PFSK-1 (cell line): ENCODE results near the gene SENP1.

Experiments used
- FOXP2 ChIP-seq: optimal IDR thresholded peaks from 2 replicates; pipeline ENCODE3; 2011; ENCODE audit warnings: borderline replicate concordance, control low read depth, inconsistent platforms; ENCODE audit not compliant: insufficient read depth; ENCODE audit errors: extremely low read length, extremely low read depth
- POLR2AphosphoS5 ChIP-seq: IDR thresholded peaks from 2 replicates; pipeline ENCODE4 v1.6.1; 2012; ENCODE audit warnings: low read depth, mild to moderate bottlenecking, control low read depth, low read length, moderate library complexity
- SIN3A ChIP-seq: IDR thresholded peaks from 2 replicates; pipeline ENCODE4 v1.6.1; 2012; ENCODE audit warnings: mild to moderate bottlenecking, low read length, moderate library complexity, borderline replicate concordance; ENCODE audit not compliant: insufficient read depth
- TAF1 ChIP-seq: IDR thresholded peaks from 2 replicates; pipeline ENCODE4 v1.6.1; 2012; ENCODE audit warnings: low read length, control low read depth, borderline replicate concordance; ENCODE audit not compliant: insufficient read depth
- TF ChIP-seq, protein P1 (sequence below), 2 experiments: IDR thresholded peaks; 2 replicates each; pipeline versions ENCODE4 v1.6.1 to v1.8.0; 2011 to 2012; ENCODE audit warnings: low read depth in 2 of 2, low read length in 2 of 2, control low read depth in 1 of 2, inconsistent platforms in 1 of 2, mild to moderate bottlenecking in 1 of 2, moderate library complexity in 1 of 2; ENCODE audit not compliant: insufficient read depth in 1 of 2

The SENP1 gene

DNA sequence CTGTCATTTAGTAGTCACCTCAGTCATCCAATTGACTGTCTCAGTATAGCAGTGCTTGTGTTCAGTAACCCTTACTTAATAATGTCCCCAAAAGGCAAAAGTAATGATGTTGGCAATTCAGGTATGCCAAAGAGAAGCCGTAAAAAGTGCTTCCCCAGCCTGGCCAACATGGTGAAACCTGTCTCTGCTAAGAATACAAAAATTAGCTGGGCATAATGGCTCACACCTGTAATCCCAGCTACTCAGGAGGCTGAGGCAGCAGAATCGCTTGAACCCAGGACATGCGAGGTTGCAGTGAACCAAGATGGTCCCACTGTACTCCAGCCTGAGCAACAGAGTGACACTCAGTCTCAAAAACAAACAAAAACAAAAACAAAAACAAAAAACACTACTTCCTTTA lies 33.6 kb downstream of the SENP1 start:
- TF ChIP-seq FOXP2 (no peak), SIN3A (no peak), POLR2AphosphoS5 (no peak), TAF1 (no peak)
- TF ChIP-seq, protein P1, sequence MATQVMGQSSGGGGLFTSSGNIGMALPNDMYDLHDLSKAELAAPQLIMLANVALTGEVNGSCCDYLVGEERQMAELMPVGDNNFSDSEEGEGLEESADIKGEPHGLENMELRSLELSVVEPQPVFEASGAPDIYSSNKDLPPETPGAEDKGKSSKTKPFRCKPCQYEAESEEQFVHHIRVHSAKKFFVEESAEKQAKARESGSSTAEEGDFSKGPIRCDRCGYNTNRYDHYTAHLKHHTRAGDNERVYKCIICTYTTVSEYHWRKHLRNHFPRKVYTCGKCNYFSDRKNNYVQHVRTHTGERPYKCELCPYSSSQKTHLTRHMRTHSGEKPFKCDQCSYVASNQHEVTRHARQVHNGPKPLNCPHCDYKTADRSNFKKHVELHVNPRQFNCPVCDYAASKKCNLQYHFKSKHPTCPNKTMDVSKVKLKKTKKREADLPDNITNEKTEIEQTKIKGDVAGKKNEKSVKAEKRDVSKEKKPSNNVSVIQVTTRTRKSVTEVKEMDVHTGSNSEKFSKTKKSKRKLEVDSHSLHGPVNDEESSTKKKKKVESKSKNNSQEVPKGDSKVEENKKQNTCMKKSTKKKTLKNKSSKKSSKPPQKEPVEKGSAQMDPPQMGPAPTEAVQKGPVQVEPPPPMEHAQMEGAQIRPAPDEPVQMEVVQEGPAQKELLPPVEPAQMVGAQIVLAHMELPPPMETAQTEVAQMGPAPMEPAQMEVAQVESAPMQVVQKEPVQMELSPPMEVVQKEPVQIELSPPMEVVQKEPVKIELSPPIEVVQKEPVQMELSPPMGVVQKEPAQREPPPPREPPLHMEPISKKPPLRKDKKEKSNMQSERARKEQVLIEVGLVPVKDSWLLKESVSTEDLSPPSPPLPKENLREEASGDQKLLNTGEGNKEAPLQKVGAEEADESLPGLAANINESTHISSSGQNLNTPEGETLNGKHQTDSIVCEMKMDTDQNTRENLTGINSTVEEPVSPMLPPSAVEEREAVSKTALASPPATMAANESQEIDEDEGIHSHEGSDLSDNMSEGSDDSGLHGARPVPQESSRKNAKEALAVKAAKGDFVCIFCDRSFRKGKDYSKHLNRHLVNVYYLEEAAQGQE (IDR thresholded peaks at IDR 0.05; ENCODE audit: insufficient read depth in 1 of 2, low read depth in 2 of 2, low read length in 2 of 2) = no peak

DNA sequence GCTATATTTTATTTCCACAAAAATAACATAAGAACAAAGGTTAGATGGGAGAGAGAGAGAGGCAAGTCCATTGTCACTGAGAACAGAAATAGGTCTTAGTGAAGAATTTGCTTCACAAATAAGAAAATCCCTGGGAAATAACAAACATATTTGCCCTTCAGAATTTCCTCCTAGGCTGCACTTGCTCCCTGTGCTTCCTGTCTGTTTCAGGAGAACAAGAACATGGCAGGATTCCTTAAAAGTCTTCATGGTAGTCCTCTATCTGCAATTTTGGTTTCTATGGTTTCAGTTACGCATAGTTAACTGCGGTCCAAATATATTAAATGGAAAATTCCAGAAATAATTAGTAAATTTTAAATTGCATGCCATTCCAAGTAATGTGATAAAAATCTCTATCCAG lies 34.1 kb downstream of the SENP1 start:
- TF ChIP-seq SIN3A = no peak
- no peak for TF ChIP-seq FOXP2
- TF ChIP-seq POLR2AphosphoS5 = no peak

- TF ChIP-seq FOXP2 (no peak), SIN3A (no peak), POLR2AphosphoS5 (no peak), TAF1 (no peak)
- TF ChIP-seq, protein P1 (IDR thresholded peaks at IDR 0.05; ENCODE audit: insufficient read depth in 1 of 2, low read depth in 2 of 2, low read length in 2 of 2) = no peak
These were observed 35.1 kb downstream of the SENP1 start for GRCh38 chr12:48070731-48071130.

GRCh38 chr12:48070033-48070432 lies 35.8 kb downstream of the SENP1 start:
- TF ChIP-seq, protein P1 (IDR thresholded peaks at IDR 0.05; ENCODE audit: insufficient read depth in 1 of 2, low read depth in 2 of 2, low read length in 2 of 2) = no peak
- TF ChIP-seq TAF1 = no peak
- no peak for TF ChIP-seq FOXP2
- TF ChIP-seq SIN3A = no peak
- TF ChIP-seq POLR2AphosphoS5 = no peak

DNA sequence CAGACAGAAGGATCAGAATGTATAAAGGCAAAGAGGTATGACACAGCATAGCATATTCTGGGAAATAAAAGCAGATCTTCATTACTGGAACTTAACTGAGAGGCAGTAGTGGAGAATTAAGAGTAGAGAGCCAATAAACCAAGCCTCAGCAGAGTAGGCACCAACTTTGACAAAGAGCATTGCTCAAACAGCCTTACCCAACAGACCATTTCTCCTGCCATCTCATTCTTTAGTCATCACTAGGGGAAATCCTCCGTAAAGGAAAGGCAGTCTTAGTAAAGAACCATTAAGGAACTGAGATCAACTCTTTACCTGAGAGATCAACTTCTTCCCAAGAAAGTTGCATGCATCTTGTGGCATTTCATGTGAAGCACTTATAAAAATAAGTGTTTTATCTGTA lies 36.6 kb downstream of the SENP1 start:
- no peak for TF ChIP-seq TAF1
- no peak for TF ChIP-seq FOXP2
- TF ChIP-seq POLR2AphosphoS5 = no peak

DNA sequence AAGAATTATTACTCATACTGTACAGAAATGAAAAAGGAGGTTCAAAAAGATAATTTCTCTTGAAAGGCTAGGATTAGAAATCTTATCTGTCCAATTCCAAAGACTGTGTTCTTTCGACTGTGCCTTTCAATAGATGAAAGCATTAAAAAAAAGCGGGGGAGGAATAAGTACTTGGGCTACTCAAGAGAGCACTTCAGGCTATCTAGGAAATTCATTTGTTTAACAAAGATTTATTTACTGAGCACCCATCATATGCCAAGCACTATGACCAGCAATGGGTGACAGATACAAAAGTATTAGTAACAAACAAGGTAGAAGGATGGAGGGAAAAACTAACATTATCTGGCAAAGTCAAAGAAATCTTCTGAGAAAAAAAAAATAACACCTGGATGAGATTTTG lies 37.4 kb downstream of the SENP1 start:
- TF ChIP-seq SIN3A = no peak
- TF ChIP-seq POLR2AphosphoS5 = no peak
- no peak for TF ChIP-seq TAF1
- TF ChIP-seq FOXP2 = no peak
- TF ChIP-seq, protein P1 (IDR thresholded peaks at IDR 0.05; ENCODE audit: insufficient read depth in 1 of 2, low read depth in 2 of 2, low read length in 2 of 2) = no peak
